Inflammatory macrophage treated with lipopolysaccharide for 4 hours (primary cell): Measurements from ENCODE around the gene THOC6.
A peak's percentile ranks its signal among the peaks of the same experiment; 100 is the strongest.

ENCODE experiments used
- DNase-seq: peaks from one replicate; pipeline ENCODE4 v3.0.0-alpha.2; 2020

Gene THOC6

GRCh38 chr16:3023669-3024478 lies at the start of gene THOC6, which contains the start of gene HCFC1R1:
Gene THOC6, plus strand, starts transcription at chr16:3024035. Its CDS starts 292 bp downstream, at chr16:3024327.
Gene HCFC1R1, minus strand, starts transcription at chr16:3023942. Its CDS starts 1 bp downstream, at chr16:3023941.
- peak; percentile 98 for DNase-seq

- DNase-seq = no peak
Observed at GRCh38 chr16:2974319-2975056, 49.3 kb upstream of the THOC6 start.

- DNase-seq = no peak
Observed at GRCh38 chr16:2975161-2975795, 48.6 kb upstream of the THOC6 start.

GRCh38 chr16:2976201-2976600 lies 47.6 kb upstream of the THOC6 start:
- DNase-seq = no peak

GRCh38 chr16:2976673-2977072 lies 47.2 kb upstream of the THOC6 start:
- no peak for DNase-seq

GRCh38 chr16:2977440-2977839 lies 46.4 kb upstream of the THOC6 start:
- no peak for DNase-seq

GRCh38 chr16:2979669-2980226 lies 44.1 kb upstream of the THOC6 start:
- peak; percentile 63 for DNase-seq

GRCh38 chr16:2980227-2981176 lies 43.3 kb upstream of the THOC6 start, which contains the start of gene PKMYT1:
Gene PKMYT1, minus strand, starts transcription at chr16:2980446. Its CDS starts 789 bp downstream, at chr16:2979657.
- peak; percentile 92 for DNase-seq

GRCh38 chr16:2981177-2981898 lies 42.5 kb upstream of the THOC6 start:
- DNase-seq = no peak

GRCh38 chr16:2981899-2982250 lies 42.0 kb upstream of the THOC6 start:
- DNase-seq = no peak

- no peak for DNase-seq
Observed at GRCh38 chr16:2982402-2982801, 41.4 kb upstream of the THOC6 start.

GRCh38 chr16:2983706-2984136 lies 40.1 kb upstream of the THOC6 start:
- DNase-seq = peak; percentile 76

GRCh38 chr16:2985462-2985861 lies 38.4 kb upstream of the THOC6 start:
- DNase-seq = no peak

GRCh38 chr16:2985893-2986355 lies 37.9 kb upstream of the THOC6 start:
- no peak for DNase-seq

- no peak for DNase-seq
Observed at GRCh38 chr16:2986623-2987188, 37.1 kb upstream of the THOC6 start.

- DNase-seq = no peak
Observed at GRCh38 chr16:2987286-2987685, 36.5 kb upstream of the THOC6 start.

GRCh38 chr16:2987833-2988232 lies 36.0 kb upstream of the THOC6 start:
- DNase-seq = no peak

GRCh38 chr16:2988590-2989099 lies 35.2 kb upstream of the THOC6 start:
- no peak for DNase-seq

GRCh38 chr16:2990891-2991290 lies 32.9 kb upstream of the THOC6 start:
- DNase-seq = no peak

GRCh38 chr16:2991566-2992261 lies 32.1 kb upstream of the THOC6 start:
- DNase-seq = no peak
